ENCODE measurements around the gene NMD3. TPM values are rescaled to one million over a fixed set of nuclear protein-coding genes. Genes with fewer than 3 reads are reported as not detected.

The NMD3 gene
- total and polyA plus RNA-seq, 8 donors, result 21.3 to 151 (median 44.1) TPM

- TF ChIP-seq POLR2AphosphoS5 (IDR thresholded peaks at IDR 0.05), result no peak
- intact Hi-C loops (cut with DNase I; ENCODE audit: low total_unique reads), result no loop called here
- no peak for DNase-seq
- Histone ChIP-seq H3K9me3 (no peaks in the 10 kb centered on the region), H3K4me3 (no peak overlapping the region), H3K36me3 (no peaks in the 10 kb centered on the region), H3K4me1 (no peaks in the 10 kb centered on the region), H3K27ac (no peak overlapping the region), H3K27me3 (no peaks in the 10 kb centered on the region)
- 25 to 51% (median 39%) methylated on average over 2 of the region's 2 CpGs for WGBS, 5 donors
Observed at GRCh38 chr3:161187046-161187445, 34.1 kb upstream of the NMD3 start.

GRCh38 chr3:161197855-161198850 lies 23.0 kb upstream of the NMD3 start:
- Histone ChIP-seq H3K9me3 (peaks cover 0 to 9% (median 5%) of the 10 kb centered on the region in 4 donors), H3K4me3 (no peak overlapping the region), H3K36me3 (no peaks in the 10 kb centered on the region), H3K27me3 (no peaks in the 10 kb centered on the region), H3K27ac (no peak overlapping the region), H3K4me1 (no peaks in the 10 kb centered on the region)
- no peak for DNase-seq
- TF ChIP-seq EP300 (IDR thresholded peaks at IDR 0.05), result no peak
- TF ChIP-seq POLR2AphosphoS5 (IDR thresholded peaks at IDR 0.05), result no peak
- TF ChIP-seq POLR2A (IDR thresholded peaks at IDR 0.05), result no peak
- TF ChIP-seq, protein P1, sequence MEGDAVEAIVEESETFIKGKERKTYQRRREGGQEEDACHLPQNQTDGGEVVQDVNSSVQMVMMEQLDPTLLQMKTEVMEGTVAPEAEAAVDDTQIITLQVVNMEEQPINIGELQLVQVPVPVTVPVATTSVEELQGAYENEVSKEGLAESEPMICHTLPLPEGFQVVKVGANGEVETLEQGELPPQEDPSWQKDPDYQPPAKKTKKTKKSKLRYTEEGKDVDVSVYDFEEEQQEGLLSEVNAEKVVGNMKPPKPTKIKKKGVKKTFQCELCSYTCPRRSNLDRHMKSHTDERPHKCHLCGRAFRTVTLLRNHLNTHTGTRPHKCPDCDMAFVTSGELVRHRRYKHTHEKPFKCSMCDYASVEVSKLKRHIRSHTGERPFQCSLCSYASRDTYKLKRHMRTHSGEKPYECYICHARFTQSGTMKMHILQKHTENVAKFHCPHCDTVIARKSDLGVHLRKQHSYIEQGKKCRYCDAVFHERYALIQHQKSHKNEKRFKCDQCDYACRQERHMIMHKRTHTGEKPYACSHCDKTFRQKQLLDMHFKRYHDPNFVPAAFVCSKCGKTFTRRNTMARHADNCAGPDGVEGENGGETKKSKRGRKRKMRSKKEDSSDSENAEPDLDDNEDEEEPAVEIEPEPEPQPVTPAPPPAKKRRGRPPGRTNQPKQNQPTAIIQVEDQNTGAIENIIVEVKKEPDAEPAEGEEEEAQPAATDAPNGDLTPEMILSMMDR (IDR thresholded peaks at IDR 0.05), result no peak
- 85 to 94% (median 91%) methylated on average over 6 of the region's 6 CpGs for WGBS, 5 donors
- intact Hi-C loops (cut with DNase I; ENCODE audit: low total_unique reads), result no loop called here

DNA sequence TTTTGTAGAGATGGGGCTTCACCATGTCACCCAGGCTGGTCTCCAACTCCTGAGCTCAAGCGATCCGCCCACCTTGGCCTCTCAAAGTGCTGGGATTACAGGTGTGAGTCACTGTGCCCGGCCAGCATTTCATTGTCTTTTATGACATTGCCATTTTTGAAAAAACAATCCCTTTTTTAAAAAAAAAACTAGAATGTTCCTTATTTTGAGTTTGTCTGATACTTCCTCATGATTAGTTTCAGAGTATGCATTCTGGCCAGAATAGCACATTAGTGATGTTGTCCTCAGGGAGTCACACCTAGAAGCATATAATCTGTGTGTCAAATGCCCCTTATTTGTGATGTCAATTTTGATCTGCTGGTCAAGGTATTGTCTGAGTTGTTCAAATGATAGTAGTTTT lies 21.2 kb upstream of the NMD3 start:
- Histone ChIP-seq H3K27ac (no peak overlapping the region), H3K36me3 (no peaks in the 10 kb centered on the region), H3K27me3 (no peaks in the 10 kb centered on the region), H3K9me3 (peaks cover 0 to 9% (median 5%) of the 10 kb centered on the region in 4 donors), H3K4me3 (no peak overlapping the region), H3K4me1 (no peaks in the 10 kb centered on the region)
- no peak for DNase-seq
- 83 to 93% (median 90%) methylated on average over 3 of the region's 3 CpGs for WGBS, 5 donors
- intact Hi-C loops (cut with DNase I; ENCODE audit: low total_unique reads), result no loop called here
- TF ChIP-seq EP300 (IDR thresholded peaks at IDR 0.05) (no peak), POLR2A (IDR thresholded peaks at IDR 0.05) (no peak), POLR2AphosphoS5 (IDR thresholded peaks at IDR 0.05) (no peak)
- TF ChIP-seq, protein P1 (IDR thresholded peaks at IDR 0.05), result no peak

DNA sequence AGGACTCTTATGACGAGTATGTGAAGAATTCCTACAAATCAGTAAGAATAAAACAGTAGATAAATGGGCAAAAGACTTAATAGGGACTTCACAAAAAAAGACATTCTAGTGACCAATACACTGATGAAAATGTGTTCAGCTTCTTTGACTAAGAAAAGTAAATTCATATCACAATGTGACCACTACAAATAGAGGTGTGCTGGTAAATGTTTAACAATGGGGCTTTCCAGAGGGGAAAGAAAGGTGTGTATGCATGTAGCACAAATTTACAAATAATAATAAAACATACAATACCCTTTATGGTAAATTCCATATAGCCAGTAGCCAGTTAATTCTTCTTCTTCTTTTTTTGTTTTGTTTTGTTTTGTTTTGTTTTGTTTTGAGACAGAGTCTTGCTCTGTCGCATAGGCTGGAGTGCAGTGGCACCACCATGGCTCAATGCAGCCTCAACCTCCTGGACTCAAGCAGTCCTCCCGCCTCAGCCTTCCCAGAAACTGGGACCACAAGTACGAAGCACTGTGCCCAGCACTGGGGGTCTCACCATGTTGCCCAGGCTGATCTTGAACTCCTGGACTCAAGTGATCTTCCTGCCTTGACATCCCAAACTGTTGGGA lies 17.5 kb upstream of the NMD3 start:
- intact Hi-C loops (cut with DNase I; ENCODE audit: low total_unique reads), result no loop called here
- H3K27me3 ChIP-seq, result no peaks in the 10 kb centered on the region
- no peaks in the 10 kb centered on the region for H3K9me3 ChIP-seq
- H3K4me3 ChIP-seq, result no peak overlapping the region
- 75 to 90% (median 86%) methylated on average over 4 of the region's 4 CpGs for WGBS, 5 donors
- no peaks in the 10 kb centered on the region for H3K36me3 ChIP-seq
- H3K4me1 ChIP-seq, result no peaks in the 10 kb centered on the region
- DNase-seq, result no peak
- no peak overlapping the region for H3K27ac ChIP-seq
- no peak for TF ChIP-seq EP300 (IDR thresholded peaks at IDR 0.05)
- no peak for TF ChIP-seq POLR2AphosphoS5 (IDR thresholded peaks at IDR 0.05)
- TF ChIP-seq, protein P1 (IDR thresholded peaks at IDR 0.05), result no peak
- TF ChIP-seq POLR2A (IDR thresholded peaks at IDR 0.05), result no peak

All from stomach (tissue), 9 donors.